Vagina (tissue), 2 donors: Measurements from ENCODE around the gene NDUFB10.

ENCODE experiments used
- CTCF ChIP-seq, 3 experiments: fragments of 450-650 bp in 2 of 3; fragments of 200-600 bp in 1 of 3; sonication (generic) in 1 of 3; IDR thresholded peaks; one replicate each; pipeline ENCODE4 v1.5.1; 2017 to 2019; ENCODE audit warnings: antibody characterized with exemption in 3 of 3, mild to moderate bottlenecking in 2 of 3, moderate library complexity in 2 of 3
- POLR2AphosphoS5 ChIP-seq, 2 donors: sonication (generic); formaldehyde crosslinking; IDR thresholded peaks; one replicate each; pipeline ENCODE4 v1.9.0; 2017; ENCODE audit warnings: antibody characterized with exemption in 2 of 2, mild to moderate bottlenecking in 2 of 2, low read depth in 1 of 2; ENCODE audit not compliant: insufficient read depth in 1 of 2

GRCh38 chr16:1983544-1984346 lies 24.4 kb downstream of the NDUFB10 start, which contains the start of gene GFER:
- TF ChIP-seq CTCF (IDR thresholded peaks at IDR 0.05) (peak in 2 of 3 experiments; percentile 3 to 6), POLR2AphosphoS5 (IDR thresholded peaks at IDR 0.05; ENCODE audit: insufficient read depth in 1 of 2, low read depth in 1 of 2) (peak in 1 of 2 donors; percentile 51)
